GM19463 (cell line): ENCODE measurements around the gene LDLRAP1.
"Not testable (repeated sequence)": the region's sequence is repeated elsewhere in the genome, so short reads cannot be mapped to it uniquely, and the experiment has no call there.

Source experiments
- ATAC-seq: cut with Tn5 transposase; IDR thresholded peaks from one replicate; pipeline ENCODE4 v1.9.1; 2021; ENCODE audit warnings: mild to moderate bottlenecking, moderate library complexity; ENCODE audit not compliant: unreplicated experiment

LDLRAP1 gene

GRCh38 chr1:25599969-25600610, 56.7 kb downstream of the LDLRAP1 start:
- ATAC-seq = no peak

DNA sequence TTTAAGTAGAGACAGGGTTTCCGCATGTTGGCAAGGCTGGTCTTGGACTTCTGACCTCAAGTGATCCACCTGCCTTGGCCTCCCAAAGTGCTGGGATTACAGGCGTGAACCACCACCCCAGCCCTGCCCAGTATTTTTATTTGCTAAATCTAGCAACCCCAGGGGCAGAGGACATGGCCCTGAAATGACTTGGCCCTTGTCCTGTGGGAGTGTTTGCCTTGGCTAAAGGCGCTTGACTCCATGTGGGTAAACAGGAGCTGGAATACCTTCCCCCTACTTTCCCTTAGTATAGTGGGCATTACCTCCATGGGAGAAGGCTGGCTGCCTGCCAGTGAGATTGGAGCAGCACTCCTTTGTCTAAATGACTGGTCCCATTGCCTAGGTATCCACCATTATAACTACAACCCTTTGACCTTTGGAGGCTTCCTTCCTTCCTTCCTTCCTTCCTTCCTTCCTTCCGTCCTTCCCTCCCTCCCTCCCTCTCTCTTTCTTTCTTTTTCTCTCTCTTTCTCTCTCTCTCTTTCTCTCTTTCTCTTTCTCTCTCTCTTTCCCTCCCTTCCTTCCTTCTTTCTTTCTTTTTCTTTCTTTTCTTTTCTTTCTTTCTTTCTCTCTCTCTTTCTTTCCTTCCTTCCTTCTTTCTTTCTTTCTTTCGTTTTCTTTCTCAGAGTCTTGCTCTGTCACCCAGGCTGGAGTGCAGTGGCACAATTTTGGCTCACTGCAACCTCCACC, 57.7 kb downstream of the LDLRAP1 start:
- ATAC-seq = not testable (repeated sequence)

DNA sequence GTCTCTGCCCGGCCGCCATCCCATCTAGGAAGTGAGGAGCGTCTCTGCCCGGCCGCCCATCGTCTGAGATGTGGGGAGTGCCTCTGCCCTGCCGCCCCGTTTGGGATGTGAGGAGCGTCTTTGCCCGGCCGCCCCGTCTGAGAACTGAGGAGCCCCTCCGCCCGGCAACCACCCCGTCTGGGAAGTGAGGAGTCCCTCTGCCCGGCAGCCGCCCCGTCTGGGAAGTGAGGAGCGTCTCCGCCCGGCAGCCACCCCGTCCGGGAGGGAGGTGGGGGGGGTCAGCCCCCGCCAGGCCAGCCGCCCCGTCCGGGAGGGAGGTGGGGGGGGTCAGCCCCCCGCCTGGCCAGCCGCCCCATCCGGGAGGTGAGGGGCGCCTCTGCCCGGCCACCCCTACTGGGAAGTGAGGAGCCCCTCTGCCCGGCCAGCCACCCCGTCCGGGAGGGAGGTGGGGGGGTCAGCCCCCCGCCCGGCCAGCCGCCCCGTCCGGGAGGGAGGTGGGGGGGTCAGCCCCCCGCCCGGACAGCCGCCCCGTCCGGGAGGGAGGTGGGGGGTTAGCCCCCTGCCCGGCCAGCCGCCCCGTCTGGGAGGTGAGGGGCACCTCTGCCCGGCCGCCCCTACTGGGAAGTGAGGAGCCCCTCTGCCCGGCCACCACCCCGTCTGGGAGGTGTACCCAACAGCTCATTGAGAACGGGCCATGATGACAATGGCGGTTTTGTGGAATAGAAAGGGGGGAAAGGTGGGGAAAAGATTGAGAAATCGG, 60.6 kb downstream of the LDLRAP1 start:
- not testable (repeated sequence) for ATAC-seq

DNA sequence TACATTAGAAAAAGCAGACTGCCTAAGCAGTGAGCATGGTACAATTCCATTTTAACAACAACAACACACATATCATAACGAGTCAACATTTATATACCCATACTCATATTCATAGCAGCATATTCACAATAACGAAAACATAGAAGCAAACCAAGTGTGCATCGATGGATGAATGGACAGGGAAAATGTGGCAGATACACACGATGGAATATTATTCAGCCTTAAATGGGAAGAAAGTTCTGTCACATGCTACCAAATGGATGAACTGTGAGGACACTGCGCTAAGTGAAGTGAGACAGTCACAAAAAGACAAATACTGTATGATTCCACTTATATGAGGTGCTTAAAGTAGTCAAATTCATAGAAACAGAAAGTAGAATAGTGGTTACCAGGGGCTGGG, 63.7 kb downstream of the LDLRAP1 start:
- no peak for ATAC-seq

GRCh38 chr1:25608488-25609178, 65.2 kb downstream of the LDLRAP1 start:
- peak; percentile 85 for ATAC-seq

DNA sequence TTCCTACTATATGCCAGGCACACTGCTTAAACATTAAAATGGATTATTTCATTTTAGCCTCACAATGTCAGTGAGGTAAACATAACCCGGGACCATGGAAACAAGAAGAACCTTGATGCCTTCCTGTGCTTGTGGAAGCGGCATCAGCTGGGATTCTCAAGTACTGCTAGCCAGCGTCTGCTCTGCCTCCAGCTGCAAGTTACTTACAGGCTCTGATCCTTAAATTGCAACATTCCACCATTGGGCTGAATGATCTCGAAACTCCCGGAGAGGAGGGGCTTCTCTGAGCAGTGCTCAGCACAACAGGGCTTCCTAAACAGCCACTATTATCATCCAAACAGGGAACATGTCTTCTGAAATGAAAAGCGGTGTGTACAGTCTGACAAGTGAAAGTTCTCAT, 66.5 kb downstream of the LDLRAP1 start:
- no peak for ATAC-seq

DNA sequence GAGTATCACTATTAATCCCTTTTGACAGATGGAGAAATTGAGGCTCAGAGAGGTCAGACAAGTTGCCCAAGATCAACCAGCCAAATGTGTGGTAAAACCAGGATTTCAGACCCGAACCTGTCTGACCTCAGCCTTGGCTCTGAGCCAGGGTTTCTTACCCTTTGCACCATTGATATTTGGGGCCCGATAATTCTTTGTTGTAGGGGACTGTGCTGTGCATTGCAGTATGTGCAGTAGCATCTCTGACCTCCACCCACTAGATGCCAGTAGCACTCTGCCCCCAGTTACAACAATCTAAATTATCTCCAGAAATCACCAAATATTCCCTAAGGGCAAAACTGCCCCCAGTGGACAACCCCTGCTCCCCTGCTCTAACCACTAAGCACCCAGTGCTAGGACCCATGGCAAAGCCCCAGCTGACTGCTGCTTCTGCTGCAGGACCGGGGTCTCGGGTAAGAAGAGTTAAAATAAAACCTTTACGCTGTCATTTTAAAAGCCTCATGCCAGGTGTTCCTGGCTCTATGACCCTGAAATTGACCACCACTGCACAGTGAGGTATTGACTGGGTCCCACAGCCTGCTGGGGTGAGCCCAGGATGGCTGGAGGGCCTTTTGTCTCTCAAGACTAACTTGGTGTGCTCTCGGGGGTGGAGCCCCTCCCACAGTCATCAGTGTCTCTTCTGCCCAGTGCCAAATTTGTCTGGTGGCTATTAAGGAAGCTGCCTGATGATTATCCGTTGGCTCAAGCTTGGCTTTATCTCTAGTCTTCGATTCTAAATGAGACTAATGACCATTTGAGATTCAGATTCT, 67.6 kb downstream of the LDLRAP1 start:
- no peak for ATAC-seq

DNA sequence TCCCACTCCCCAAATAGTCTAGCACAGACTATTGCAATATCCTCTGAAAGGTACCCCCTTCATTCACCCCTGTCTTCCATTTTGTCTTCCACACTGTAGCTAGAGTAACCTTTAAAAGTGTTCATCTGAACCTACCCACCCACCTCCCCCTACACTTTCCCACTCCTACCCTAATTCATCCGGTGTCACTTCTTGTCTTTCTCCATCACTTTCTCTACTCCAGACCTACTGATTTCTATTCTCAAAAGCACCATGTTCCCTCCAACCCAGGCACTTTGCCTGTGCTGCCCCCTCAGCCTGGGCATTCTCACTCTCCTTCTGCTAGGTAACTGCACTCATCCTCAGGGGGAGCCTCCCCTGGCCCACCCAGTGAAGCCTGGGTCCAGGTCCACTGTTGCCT, 68.4 kb downstream of the LDLRAP1 start:
- no peak for ATAC-seq

DNA sequence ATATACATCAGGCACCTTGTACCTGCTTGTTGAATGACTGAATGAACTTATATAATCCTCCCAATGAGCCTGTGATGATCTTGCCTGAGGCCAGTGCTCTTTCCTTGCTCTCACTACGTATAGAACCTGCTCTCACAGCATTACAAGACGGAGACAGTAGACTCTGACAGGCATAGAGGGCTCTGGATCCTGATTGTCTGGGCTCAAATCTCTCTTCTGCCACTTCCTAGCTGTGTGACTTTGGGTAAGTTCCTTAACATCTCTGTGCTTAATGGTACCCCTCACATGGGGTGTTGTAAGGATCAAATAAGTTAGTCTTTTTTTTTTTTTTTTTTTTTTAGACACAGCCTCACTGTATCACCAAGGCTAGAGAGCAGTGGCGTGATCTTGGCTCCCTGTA, 69.0 kb downstream of the LDLRAP1 start:
- ATAC-seq = no peak

DNA sequence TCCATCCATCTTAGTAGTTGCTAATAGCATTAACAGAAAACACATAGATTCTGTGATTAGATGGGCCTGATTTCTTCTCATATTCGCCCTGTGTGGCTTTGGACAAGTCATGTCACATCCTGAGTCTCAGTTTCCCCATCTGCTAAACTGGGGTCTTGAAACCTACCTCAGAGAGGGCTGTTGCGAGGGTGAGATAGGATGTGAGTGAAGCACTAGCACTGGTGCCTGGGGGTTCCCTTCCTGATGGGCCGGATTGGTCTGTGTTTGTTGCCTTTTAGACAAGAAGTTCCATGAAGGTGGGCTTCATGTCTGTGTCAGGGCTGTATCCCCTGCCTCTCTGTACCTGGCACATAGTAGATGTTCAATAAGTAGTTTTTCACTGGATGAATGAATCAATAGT, 69.7 kb downstream of the LDLRAP1 start:
- no peak for ATAC-seq

DNA sequence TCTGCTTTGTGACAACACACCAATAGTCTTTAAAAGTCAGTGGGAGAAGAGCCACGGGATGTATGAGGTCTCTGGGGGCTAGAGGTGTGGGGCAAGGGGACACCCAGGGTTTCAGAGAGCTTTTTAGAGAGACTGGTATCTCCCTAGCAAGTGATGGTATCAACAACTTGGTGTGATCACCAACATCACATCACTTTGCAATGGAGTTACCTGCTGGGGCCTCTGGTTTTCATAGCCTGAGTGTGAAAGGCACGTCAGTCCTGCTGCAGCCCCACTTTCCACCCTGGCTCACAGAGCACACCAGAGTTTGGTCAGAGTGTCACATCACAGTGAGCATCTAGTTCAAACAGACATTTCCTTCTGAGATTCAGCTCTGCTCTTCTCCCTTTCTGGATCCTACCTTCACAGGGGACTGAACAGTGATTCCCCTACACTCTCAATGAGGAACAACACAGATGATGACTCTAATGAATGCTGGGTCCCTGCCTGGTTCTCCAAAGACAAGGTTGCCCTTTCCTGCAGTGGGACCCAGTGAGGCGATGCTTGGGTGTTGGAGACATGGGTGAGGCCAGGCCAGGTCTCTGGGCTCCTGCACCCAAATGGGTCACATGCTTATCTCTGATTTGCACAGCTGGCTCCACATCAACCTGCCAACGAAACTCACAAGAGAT, 71.2 kb downstream of the LDLRAP1 start:
- ATAC-seq = no peak

DNA sequence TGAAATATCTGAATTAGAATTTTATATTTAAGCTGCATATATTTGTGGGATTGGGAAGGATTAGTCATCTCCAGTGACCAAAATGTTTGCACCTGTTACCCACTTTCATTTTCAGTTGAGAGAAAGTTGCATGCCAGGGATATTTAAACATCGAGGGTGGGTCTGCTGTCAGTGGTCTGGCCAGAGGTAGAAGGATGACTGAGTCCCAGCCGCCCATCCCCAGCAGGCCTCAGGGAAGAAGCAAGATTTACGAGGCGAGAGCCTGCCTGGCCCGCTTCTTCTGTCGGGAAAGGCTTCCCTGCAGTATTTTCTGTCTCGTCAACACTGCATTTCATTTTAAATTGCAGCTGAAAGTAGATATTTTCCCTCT, 71.8 kb downstream of the LDLRAP1 start:
- ATAC-seq = no peak

DNA sequence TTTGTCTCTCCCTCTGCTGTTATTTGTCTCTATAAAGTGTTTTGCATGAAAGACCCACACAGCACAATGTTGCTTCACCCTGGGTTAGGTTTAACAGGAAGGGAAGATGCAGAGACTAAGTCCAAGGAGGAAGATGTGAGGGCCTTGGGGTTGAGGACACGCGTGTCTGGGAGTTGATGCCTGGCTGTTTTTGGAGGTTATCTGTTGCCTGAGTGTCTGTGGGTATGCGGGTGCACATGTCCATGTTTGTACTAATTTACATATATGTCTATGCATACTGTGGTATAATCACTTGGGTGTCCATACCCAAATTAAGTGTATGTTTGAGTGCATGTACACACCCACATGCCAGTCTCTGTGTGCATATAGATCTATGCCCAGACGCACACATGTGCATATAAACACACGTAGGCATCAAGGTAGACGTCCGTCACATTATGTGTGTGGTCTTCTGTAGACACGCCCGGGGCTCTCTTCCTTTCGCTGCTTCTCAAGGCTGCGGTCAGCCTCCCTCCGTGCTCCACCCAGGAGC, 72.2 kb downstream of the LDLRAP1 start:
- ATAC-seq = no peak

DNA sequence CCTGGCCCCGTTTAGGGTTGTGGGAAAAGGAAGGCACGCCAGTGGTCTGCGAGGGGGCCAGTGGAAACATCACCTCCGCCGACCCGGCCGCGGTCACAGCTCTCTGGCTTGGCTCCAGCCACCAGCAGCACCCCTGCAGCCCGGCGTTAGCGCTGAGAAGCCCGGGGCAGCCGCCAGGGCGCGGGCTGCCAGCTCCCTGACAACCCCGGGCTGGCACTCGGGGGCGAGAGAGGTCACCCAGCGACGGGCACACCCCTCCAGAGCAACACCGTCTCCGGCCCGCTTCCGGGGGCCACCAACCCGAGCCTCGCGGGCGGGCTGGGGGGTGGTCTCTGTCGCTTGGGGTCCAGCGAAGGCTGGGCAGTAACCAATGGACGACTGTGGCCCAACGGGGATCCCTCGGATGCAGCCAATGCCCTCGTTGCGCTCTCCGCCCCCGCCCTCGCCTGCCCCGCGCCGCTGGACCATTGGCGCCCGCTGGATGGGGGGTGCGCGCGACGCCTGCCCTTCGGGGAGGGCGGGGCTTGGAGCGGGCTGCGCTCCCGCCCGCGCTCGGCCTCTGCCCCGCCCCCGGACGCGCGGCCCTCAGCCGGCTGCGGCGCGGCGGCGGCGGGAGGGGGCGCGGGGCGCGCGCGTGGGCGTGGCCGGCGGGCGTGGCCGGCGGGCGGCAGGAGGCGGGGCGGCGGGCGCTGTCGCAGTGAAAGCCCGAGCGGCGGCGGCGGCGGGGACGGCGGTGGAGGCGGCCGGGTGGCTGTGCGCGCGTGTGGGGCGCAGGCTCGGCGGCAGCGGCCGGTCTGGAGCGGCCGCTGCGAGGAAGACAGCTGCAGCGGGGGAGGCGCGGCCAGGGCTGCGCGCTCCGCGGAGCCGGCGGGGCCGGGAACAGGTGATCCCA, 72.9 kb downstream of the LDLRAP1 start, which contains the start of gene MAN1C1:
TSS of gene MAN1C1 (plus strand) at position 697 of the 892 bp plus-strand sequence. CDS start 1,007 bp downstream, outside the sequence.
- ATAC-seq = peak; percentile 67

DNA sequence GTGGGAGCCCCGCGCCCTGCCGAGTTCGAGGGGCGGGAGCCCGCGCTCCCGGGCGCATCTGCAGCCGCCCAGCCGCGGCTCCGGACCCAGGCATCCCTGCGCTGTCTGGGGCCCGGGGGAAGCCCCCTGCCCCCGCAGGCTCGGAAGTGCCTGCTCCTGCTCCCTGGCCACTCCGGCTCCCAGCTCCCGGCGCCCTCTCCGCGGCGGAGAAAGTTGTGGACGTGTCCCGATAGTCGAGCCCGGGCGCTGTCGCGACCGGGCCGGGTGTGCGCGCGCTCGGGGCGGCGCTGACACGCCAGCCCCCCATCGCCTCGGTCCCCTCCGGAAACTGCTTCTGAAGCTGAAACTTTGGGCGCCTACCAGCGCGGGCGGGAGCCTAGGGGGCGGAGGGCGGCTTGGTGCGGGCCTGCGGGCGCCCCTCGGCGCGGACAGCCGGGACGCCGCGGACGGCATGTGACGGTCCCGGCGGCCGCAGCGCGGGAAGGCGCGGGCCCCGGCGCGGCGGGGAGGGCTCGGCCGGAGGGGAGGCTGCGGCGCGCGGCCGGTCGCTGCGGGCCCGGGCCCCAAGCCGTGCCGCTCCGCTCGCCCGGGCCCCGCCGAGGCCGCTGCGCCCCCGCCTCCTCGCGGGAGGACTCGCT, 73.7 kb downstream of the LDLRAP1 start:
- no peak for ATAC-seq

- no peak for ATAC-seq
Observed at GRCh38 chr1:25617625-25618432, 74.4 kb downstream of the LDLRAP1 start.

- ATAC-seq = no peak
Observed at GRCh38 chr1:25618433-25618808, 75.0 kb downstream of the LDLRAP1 start.
